HepG2 (cell line): ENCODE measurements around the gene AUTS2. TPM values are rescaled to one million over a fixed set of nuclear protein-coding genes. Genes with fewer than 3 reads are reported as not detected.

Experiments used
- ATAC-seq: fragments of 200-7000 bp; cut with Tn5 transposase; 3 replicates; pipeline ENCODE4 v1.9.1; 2020; ENCODE audit warnings: mild to moderate bottlenecking, moderate library complexity
- BruUV-seq: library from RNA; stranded (reverse); fragments of 400-500 nt; replicated peaks from 2 replicates; lab custom pipeline; 2021; lab: Mats Ljungman, UMichigan
- CTCF ChIA-PET: fragments of 300-600 bp; formaldehyde crosslinking; extraction: SDS; loops from one replicate; lab custom pipeline; 2021; ENCODE audit warnings: low total read pairs, inconsistent platforms, low intra/inter-chr PET ratio; lab: Yijun Ruan, JAX
- POLR2A ChIA-PET: fragments of 350-600 bp; sonication (Branson Sonifier 250); formaldehyde crosslinking; loops from one replicate; lab custom pipeline; 2020; ENCODE audit warnings: antibody characterized with exemption, inconsistent platforms; lab: Yijun Ruan, JAX
- DNase-seq: peaks from one replicate; pipeline ENCODE4 v3.0.0-alpha.2; 2015; ENCODE audit warnings: low spot score
- FAIRE-seq: peaks from 3 replicates; lab custom pipeline; 2011; peaks lifted over from hg19 to GRCh38; lab: Jason Lieb, UNC
- H2AFZ ChIP-seq: one replicate; pipeline ENCODE4 v1.6.1; 2011; ENCODE audit warnings: low read length, inconsistent platforms
- H3K27ac ChIP-seq: fragments of 300-600 bp; 3 replicates; pipeline ENCODE4 v1.8.0; 2011; ENCODE audit warnings: mixed run types, mild to moderate bottlenecking, mixed read lengths, low read length, inconsistent platforms; ENCODE audit not compliant: insufficient read depth; ENCODE audit errors: extremely low read length
- H3K27me3 ChIP-seq, 2 experiments: fragments of 200-600 bp in 1 of 2; 2 replicates in 1 of 2; 3 replicates in 1 of 2; pipeline versions ENCODE4 v1.6.0 to v1.8.0; 2011; ENCODE audit warnings: low read length in 2 of 2, mild to moderate bottlenecking in 2 of 2, moderate library complexity in 2 of 2, inconsistent platforms in 1 of 2; ENCODE audit not compliant: insufficient read depth in 2 of 2, control insufficient read depth in 1 of 2
- H3K36me3 ChIP-seq, 2 experiments: fragments of 200-600 bp in 1 of 2; replicated peaks in 1 of 2; 2 replicates in 1 of 2; 3 replicates in 1 of 2; pipeline versions ENCODE4 v1.5.1 to v1.8.0; 2011; ENCODE audit warnings: low read length in 2 of 2, inconsistent platforms in 1 of 2; ENCODE audit not compliant: insufficient read depth in 2 of 2, control insufficient read depth in 1 of 2
- H3K4me1 ChIP-seq: 2 replicates; pipeline ENCODE4 v1.5.1; 2012; ENCODE audit warnings: low read length, inconsistent platforms; ENCODE audit not compliant: insufficient read depth
- H3K4me2 ChIP-seq: 2 replicates; pipeline ENCODE4 v1.6.0; 2011; ENCODE audit warnings: low read depth, low read length, inconsistent platforms
- H3K4me3 ChIP-seq, 3 experiments: fragments of 200-600 bp in 1 of 3; sonication (generic), shearing (Covaris generic) in 1 of 3; replicated peaks in 1 of 3; 2 replicates each; pipeline ENCODE4 v1.5.1; 2011 to 2016; ENCODE audit warnings: low read length in 3 of 3, inconsistent platforms in 2 of 3, low read depth in 2 of 3, mild to moderate bottlenecking in 2 of 3, control low read depth in 1 of 3, mixed read lengths in 1 of 3; ENCODE audit not compliant: insufficient read depth in 1 of 3
- H3K79me2 ChIP-seq: one replicate; pipeline ENCODE4 v1.6.1; 2011; ENCODE audit warnings: low read length, inconsistent platforms; ENCODE audit not compliant: insufficient read depth
- H3K9ac ChIP-seq: 2 replicates; pipeline ENCODE4 v1.6.0; 2011; ENCODE audit warnings: mild to moderate bottlenecking, low read depth, low read length, inconsistent platforms; ENCODE audit not compliant: insufficient read depth
- H3K9me3 ChIP-seq: 2 replicates; pipeline ENCODE4 v1.5.1; 2012; ENCODE audit warnings: mild to moderate bottlenecking, low read length
- H4K20me1 ChIP-seq: 2 replicates; pipeline ENCODE4 v1.6.0; 2011; ENCODE audit warnings: inconsistent platforms, mild to moderate bottlenecking, low read length, moderate library complexity; ENCODE audit not compliant: insufficient read depth
- CAMTA2 ChIP-seq: sonication (generic); formaldehyde crosslinking; IDR thresholded peaks from 2 replicates; pipeline ENCODE4 v1.4.0; 2020; ENCODE audit warnings: mild to moderate bottlenecking, missing genetic modification reagents, borderline replicate concordance
- CBFB ChIP-seq: sonication (generic); formaldehyde crosslinking; IDR thresholded peaks from 2 replicates; pipeline ENCODE4 v1.4.0; 2020; ENCODE audit warnings: missing genetic modification reagents
- CREBL2 ChIP-seq: sonication (generic); formaldehyde crosslinking; IDR thresholded peaks from 2 replicates; pipeline ENCODE4 v1.8.1; 2023; ENCODE audit warnings: missing genetic modification reagents, mild to moderate bottlenecking, borderline replicate concordance
- FOXC1 ChIP-seq: sonication (generic); formaldehyde crosslinking; IDR thresholded peaks from 2 replicates; pipeline ENCODE4 v1.8.0; 2022; ENCODE audit warnings: mild to moderate bottlenecking, missing genetic modification reagents, borderline replicate concordance
- FOXO4 ChIP-seq: sonication (generic); formaldehyde crosslinking; conservative IDR thresholded peaks from 2 replicates; pipeline ENCODE4 v1.8.1; 2023; ENCODE audit warnings: missing genetic modification reagents
- HINFP ChIP-seq: sonication (generic); formaldehyde crosslinking; IDR thresholded peaks from 2 replicates; pipeline ENCODE4 v1.4.0; 2020; ENCODE audit warnings: low read depth, mild to moderate bottlenecking, missing genetic modification reagents
- KDM6A ChIP-seq: IDR thresholded peaks from 2 replicates; pipeline ENCODE4 v1.6.1; 2016; ENCODE audit warnings: low read depth
- MYC ChIP-seq: sonication (generic); formaldehyde crosslinking; IDR thresholded peaks from 2 replicates; pipeline ENCODE4 v1.9.0; 2021; ENCODE audit warnings: missing genetic modification reagents, borderline replicate concordance
- PAWR ChIP-seq: sonication (generic); formaldehyde crosslinking; IDR thresholded peaks from 2 replicates; pipeline ENCODE4 v1.4.0; 2020; ENCODE audit warnings: missing genetic modification reagents, mild to moderate bottlenecking, borderline replicate concordance
- PHF5A ChIP-seq: IDR thresholded peaks from one replicate; pipeline ENCODE4 v1.6.1; 2018; ENCODE audit warnings: low read depth, missing genetic modification reagents; ENCODE audit not compliant: unreplicated experiment
- PHF8 ChIP-seq: sonication (generic); formaldehyde crosslinking; IDR thresholded peaks from 2 replicates; pipeline ENCODE4 v1.5.0; 2020; ENCODE audit warnings: missing genetic modification reagents
- TOPORS ChIP-seq: sonication (generic); formaldehyde crosslinking; IDR thresholded peaks from 2 replicates; pipeline ENCODE4 v1.8.0; 2023; ENCODE audit warnings: mild to moderate bottlenecking, missing genetic modification reagents
- ZNF138 ChIP-seq: sonication (generic); formaldehyde crosslinking; IDR thresholded peaks from 2 replicates; pipeline ENCODE4 v1.5.0; 2020; ENCODE audit warnings: mild to moderate bottlenecking, low read depth, missing genetic modification reagents
- ZNF230 ChIP-seq: sonication (generic); formaldehyde crosslinking; IDR thresholded peaks from 2 replicates; pipeline ENCODE4 v1.4.0; 2020; ENCODE audit warnings: mild to moderate bottlenecking, missing genetic modification reagents
- ZNF275 ChIP-seq: sonication (generic); formaldehyde crosslinking; IDR thresholded peaks from 2 replicates; pipeline ENCODE4 v1.8.0; 2022; ENCODE audit warnings: missing genetic modification reagents, mild to moderate bottlenecking, inconsistent platforms, borderline replicate concordance
- ZNF558 ChIP-seq: sonication (generic); formaldehyde crosslinking; IDR thresholded peaks from 2 replicates; pipeline ENCODE4 v1.9.0; 2022; ENCODE audit warnings: mild to moderate bottlenecking, missing genetic modification reagents, borderline replicate concordance
- ZNF629 ChIP-seq: sonication (generic); formaldehyde crosslinking; conservative IDR thresholded peaks from 2 replicates; pipeline ENCODE4 v1.5.0; 2020; ENCODE audit warnings: missing genetic modification reagents
- ZNF737 ChIP-seq: sonication (generic); formaldehyde crosslinking; IDR thresholded peaks from 2 replicates; pipeline ENCODE4 v1.5.0; 2020; ENCODE audit warnings: missing genetic modification reagents, mild to moderate bottlenecking, borderline replicate concordance
- ZNF839 ChIP-seq: sonication (generic); formaldehyde crosslinking; IDR thresholded peaks from 2 replicates; pipeline ENCODE4 v1.4.0; 2020; ENCODE audit warnings: missing genetic modification reagents, mild to moderate bottlenecking, borderline replicate concordance
- WGBS: methylation state at CpG from one replicate; pipeline ENCODE4 v1.1.6; 2017; ENCODE audit warnings: low lambda C conversion rate; 5-methylcytosine and 5-hydroxymethylcytosine counted together
- in situ Hi-C: cut with HindIII; loops from 2 replicates; pipeline ENCODE4 v1.10.0; 2017; ENCODE audit warnings: low pct_unique_long_range_greater_than_20kb; ENCODE audit not compliant: extremely low pct_ligation_motif_present
- intact Hi-C: fragments of 100-400 bp; cut with micrococcal nuclease; formaldehyde crosslinking; loops from one replicate; pipeline ENCODE4 v1.10.0; 2022; ENCODE audit not compliant: unreplicated experiment
- polyA plus RNA-seq, 8 experiments: library from polyadenylated mRNA; depleted of rRNA in 3 of 8; stranded (reverse) in 7 of 8; unstranded in 1 of 8; fragments of >200 nt; fragmentation: Illumina TruSeq in 4 of 8; extraction: Trizol in 4 of 8; gene quantifications; 2 replicates each; pipeline versions ENCODE4 v1.2.1 to v1.2.3, GENCODE V29; 2011 to 2016; ENCODE audit warnings: low read depth in 4 of 8, missing spikeins in 1 of 8, mixed read lengths in 1 of 8; ENCODE audit not compliant: insufficient read depth in 1 of 8
- total RNA-seq, 5 experiments: library from RNA; depleted of rRNA; stranded (reverse); fragments of >200 nt; fragmentation: Illumina TruSeq; extraction: Trizol; gene quantifications; 2 replicates each; pipeline ENCODE4 v1.2.3, GENCODE V29; 2016; ENCODE audit warnings: low read depth in 1 of 5

Gene AUTS2
- total and polyA plus RNA-seq, 2 of the 13 experiments (the other 11 are each of a cell fraction or from before 2014, with no cell fraction given), result 0.38 TPM; not detected in 1

GRCh38 chr7:69599955-69600709 lies 1.9 kb downstream of the AUTS2 start (continued):
- TF ChIP-seq FOXO4, result no peak
- TF ChIP-seq ZNF839 (CRISPR knock-in tag), result no peak
- no peak for TF ChIP-seq ZNF275
- no peak for TF ChIP-seq ZNF629 (CRISPR knock-in tag)
- no peak for TF ChIP-seq ZNF230 (CRISPR knock-in tag)
- TF ChIP-seq ZNF737, result no peak
- no peak for TF ChIP-seq CAMTA2

- H3K36me3 ChIP-seq, result no peaks in the 10 kb centered on the region
- no peak overlapping the region for H3K4me2 ChIP-seq
- intact Hi-C loops, result no loop called here
- 75% methylated on average over 5 of the region's 5 CpGs for WGBS
- ChIA-PET CTCF (no interaction called here), POLR2A (no interaction called here)
- H3K9me3 ChIP-seq, result no peaks in the 10 kb centered on the region
- H2AFZ ChIP-seq, result no peak overlapping the region
- no peak overlapping the region for H3K4me3 ChIP-seq
- no peaks in the 10 kb centered on the region for H3K79me2 ChIP-seq
- H3K4me1 ChIP-seq, result peaks cover 18% of the 10 kb centered on the region
- DNase-seq (no peak), FAIRE-seq (no peak), ATAC-seq (no peak)
- TF ChIP-seq TOPORS (no peak), CREBL2 (CRISPR knock-in tag) (no peak), MYC (CRISPR knock-in tag) (no peak), PHF8 (CRISPR knock-in tag) (no peak), KDM6A (CRISPR knock-in tag) (no peak), HINFP (CRISPR knock-in tag) (no peak), ZNF558 (CRISPR knock-in tag) (no peak), PAWR (CRISPR knock-in tag) (no peak), CBFB (CRISPR knock-in tag) (no peak), FOXC1 (no peak), PHF5A (CRISPR knock-in tag) (no peak), ZNF138 (CRISPR knock-in tag) (no peak)
- H3K27me3 ChIP-seq, result peaks cover 0 to 41% of the 10 kb centered on the region in 2 experiments; a peak in 4 of 5 replicates
- BruUV-seq, result no TSS peak
- no peaks in the 10 kb centered on the region for H4K20me1 ChIP-seq
- no peak overlapping the region for H3K27ac ChIP-seq
- in situ Hi-C loops, result no loop called here
- H3K9ac ChIP-seq, result no peak overlapping the region
These were observed 2.6 kb downstream of the AUTS2 start for GRCh38 chr7:69600710-69601519.
